H1 (cell line): ENCODE data around the gene SOX1. TPM values are rescaled to one million over a fixed set of nuclear protein-coding genes. Genes with fewer than 3 reads are reported as not detected.

Source experiments
- BACH1 ChIP-seq: IDR thresholded peaks from 2 replicates; pipeline ENCODE4 v1.6.1; 2012; ENCODE audit warnings: low read length, improper control_type of control experiment
- polyA plus RNA-seq, 7 experiments: library from polyadenylated mRNA; depleted of rRNA in 3 of 7; stranded (reverse) in 5 of 7; unstranded in 2 of 7; fragments of >200 nt in 5 of 7; fragments of 200-250 nt in 2 of 7; gene quantifications; 1 replicate in 5 of 7; 2 replicates in 1 of 7; 4 replicates in 1 of 7; pipeline versions ENCODE4 v1.2.1 to v1.2.3, GENCODE V29; 2011 to 2013; ENCODE audit warnings: missing spikeins in 2 of 7, mixed read lengths in 2 of 7
- total RNA-seq: library from RNA; stranded (reverse); fragmentation: NEBNext Ultra II Directional; extraction: Animal tissue kit (Norgen Biotek cat#: 25700); gene quantifications from 2 replicates; pipeline ENCODE4 v1.2.1, GENCODE V29; 2021

The SOX1 gene
- total and polyA plus RNA-seq, 2 of the 8 experiments (the other 6 are each of a cell fraction or from before 2014, with no cell fraction given): 0.03 to 0.09 TPM

GRCh38 chr13:112095354-112095753 lies 28.4 kb downstream of the SOX1 start (continued):
- no peak for TF ChIP-seq BACH1
